Neuronal stem cell (in vitro differentiated cells): ENCODE results near the gene ALDH3B2.

Experiments
- DNase-seq: peaks from one replicate; pipeline ENCODE4 v3.0.0-alpha.2; 2013; ENCODE audit warnings: low spot score
- H2AFZ ChIP-seq: one replicate; pipeline ENCODE4 v1.6.1; 2013; ENCODE audit warnings: mild to moderate bottlenecking, low read length, inconsistent platforms
- H2AK5ac ChIP-seq: 2 replicates; pipeline ENCODE4 v1.6.1; 2013; ENCODE audit warnings: low read depth, mild to moderate bottlenecking, inconsistent platforms, low read length, moderate library complexity, mixed read lengths
- H2BK120ac ChIP-seq: 2 replicates; pipeline ENCODE4 v1.6.1; 2013; ENCODE audit warnings: low read depth, mild to moderate bottlenecking, inconsistent platforms, low read length, moderate library complexity, mixed read lengths
- H2BK12ac ChIP-seq: one replicate; pipeline ENCODE4 v1.6.1; 2013; ENCODE audit warnings: low read length, inconsistent platforms
- H2BK15ac ChIP-seq: 2 replicates; pipeline ENCODE4 v1.6.1; 2013; ENCODE audit warnings: mild to moderate bottlenecking, low read length, inconsistent platforms, mixed read lengths
- H2BK5ac ChIP-seq: one replicate; pipeline ENCODE4 v1.6.1; 2013; ENCODE audit warnings: inconsistent platforms, mild to moderate bottlenecking, low read length, moderate library complexity
- H3K14ac ChIP-seq: one replicate; pipeline ENCODE4 v1.6.1; 2013; ENCODE audit warnings: low read length, inconsistent platforms
- H3K18ac ChIP-seq: 2 replicates; pipeline ENCODE4 v1.6.1; 2013; ENCODE audit warnings: low read length, inconsistent platforms
- H3K23ac ChIP-seq: 2 replicates; pipeline ENCODE4 v1.6.1; 2013; ENCODE audit warnings: low read depth, mild to moderate bottlenecking, mixed read lengths, low read length, inconsistent platforms; ENCODE audit not compliant: poor library complexity
- H3K27ac ChIP-seq: replicated peaks from 3 replicates; pipeline ENCODE4 v1.5.1; 2013; ENCODE audit warnings: low read length, inconsistent platforms
- H3K27me3 ChIP-seq, 3 experiments: 2 replicates each; pipeline ENCODE4 v1.6.1; 2013; ENCODE audit warnings: low read length in 3 of 3, mild to moderate bottlenecking in 2 of 3, inconsistent platforms in 1 of 3, low read depth in 1 of 3, mixed read lengths in 1 of 3, moderate library complexity in 1 of 3; ENCODE audit not compliant: control insufficient read depth in 3 of 3, insufficient read depth in 3 of 3
- H3K36me3 ChIP-seq, 2 donors: replicated peaks in 1 of 2; 2 replicates each; pipeline ENCODE4 v1.6.1; 2013; ENCODE audit warnings: low read length in 2 of 2; ENCODE audit not compliant: control insufficient read depth in 2 of 2, insufficient read depth in 2 of 2
- H3K4ac ChIP-seq: 2 replicates; pipeline ENCODE4 v1.6.1; 2013; ENCODE audit warnings: inconsistent platforms, mild to moderate bottlenecking, low read length, moderate library complexity
- H3K4me1 ChIP-seq, 2 donors: 1 replicate in 1 of 2; 2 replicates in 1 of 2; pipeline ENCODE4 v1.6.1; 2013; ENCODE audit warnings: low read length in 2 of 2, low read depth in 1 of 2; ENCODE audit not compliant: control insufficient read depth in 2 of 2, insufficient read depth in 1 of 2
- H3K4me2 ChIP-seq: one replicate; pipeline ENCODE4 v1.6.1; 2013; ENCODE audit warnings: mild to moderate bottlenecking, low read length, inconsistent platforms; ENCODE audit not compliant: insufficient read depth, poor library complexity, severe bottlenecking
- H3K4me3 ChIP-seq, 2 donors: 2 replicates each; pipeline ENCODE4 v1.5.1; 2013; ENCODE audit warnings: low read length in 2 of 2, mild to moderate bottlenecking in 2 of 2, inconsistent platforms in 1 of 2, moderate library complexity in 1 of 2
- H3K79me1 ChIP-seq: one replicate; pipeline ENCODE4 v1.6.1; 2013; ENCODE audit warnings: low read depth, mild to moderate bottlenecking, inconsistent platforms, low read length, moderate library complexity
- H3K9ac ChIP-seq: one replicate; pipeline ENCODE4 v1.6.1; 2013; ENCODE audit warnings: mild to moderate bottlenecking, low read depth, low read length, inconsistent platforms; ENCODE audit not compliant: poor library complexity
- H3K9me3 ChIP-seq, 2 donors: replicated peaks in 1 of 2; 2 replicates each; pipeline versions ENCODE3 to v1.6.1; 2013; ENCODE audit warnings: low read length in 2 of 2, mild to moderate bottlenecking in 2 of 2, inconsistent platforms in 1 of 2, low read depth in 1 of 2, mixed read lengths in 1 of 2, moderate library complexity in 1 of 2; ENCODE audit not compliant: control insufficient read depth in 2 of 2, insufficient read depth in 1 of 2
- H4K8ac ChIP-seq: one replicate; pipeline ENCODE4 v1.6.1; 2013; ENCODE audit warnings: low read depth, mild to moderate bottlenecking, inconsistent platforms, low read length, moderate library complexity
- H4K91ac ChIP-seq: one replicate; pipeline ENCODE4 v1.6.1; 2013; ENCODE audit warnings: low read length, low read depth, mild to moderate bottlenecking, inconsistent platforms; ENCODE audit not compliant: poor library complexity
- whole genome bisulfite sequencing, 2 donors: extraction: QIAGEN DNeasy Blood & Tissue Kit; methylation state at CpG; one replicate each; pipeline ENCODE4 v1.1.7; 2013; ENCODE audit warnings: missing lambda C conversion rate in 2 of 2, mixed read lengths in 1 of 2; ENCODE audit not compliant: insufficient read length in 2 of 2, insufficient replicate concordance in 1 of 2; ENCODE audit errors: extremely low coverage in 2 of 2; 5-methylcytosine and 5-hydroxymethylcytosine counted together

ALDH3B2 gene

DNA sequence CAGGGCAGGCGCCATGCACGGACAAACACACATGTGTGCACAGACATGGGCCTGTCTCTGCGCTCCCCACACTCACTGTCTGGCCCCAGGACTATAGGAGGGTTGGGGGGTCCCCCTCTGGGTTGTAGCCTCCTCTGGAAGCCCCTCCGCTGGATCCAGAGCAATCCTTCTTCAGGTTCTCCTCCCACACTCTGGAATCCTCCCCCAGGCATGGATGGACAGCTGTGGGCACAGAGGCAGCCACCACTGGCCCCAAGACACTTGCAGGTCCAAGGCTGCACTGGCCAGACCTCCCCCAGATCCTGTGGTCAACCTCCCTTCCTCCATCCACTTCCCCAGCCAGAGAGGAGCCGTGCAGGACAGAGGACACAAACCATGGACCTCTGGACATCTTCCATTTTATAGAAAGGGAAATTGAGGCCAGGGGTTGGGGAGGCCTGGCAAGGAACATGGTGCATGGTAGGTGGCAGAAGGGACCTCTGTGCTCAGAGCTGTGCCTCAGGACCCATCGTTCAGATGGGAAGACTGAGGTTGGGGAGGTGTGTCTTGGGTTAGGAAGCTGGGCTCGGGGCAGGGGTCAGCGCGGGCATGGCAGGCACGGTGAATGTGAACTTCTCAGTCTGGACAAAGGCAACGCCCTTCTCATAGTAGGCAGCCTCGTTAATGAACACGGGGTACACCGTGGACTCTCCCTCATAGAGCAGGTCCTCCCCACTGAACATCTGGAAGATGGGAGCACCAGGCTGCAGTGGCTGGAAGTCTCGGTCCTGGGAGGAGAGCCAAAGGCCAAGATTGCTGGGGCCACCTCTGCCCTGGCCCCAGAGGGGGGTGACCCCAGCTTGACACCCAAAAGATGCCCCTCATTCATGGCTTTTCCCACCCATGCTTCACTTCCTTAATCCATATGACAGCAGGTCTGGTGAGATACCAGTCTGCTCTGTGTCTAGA lies 32.0 kb downstream of the ALDH3B2 start:
- Histone ChIP-seq H3K36me3 (no peaks in the 10 kb centered on the region), H3K4ac (no peak overlapping the region), H3K4me1 (peaks cover 2 to 12% of the 10 kb centered on the region in 2 donors), H3K79me1 (peaks cover 2% of the 10 kb centered on the region), H3K27ac (no peak overlapping the region), H3K4me2 (no peak overlapping the region), H3K27me3 (peaks cover 0 to 5% (median 2%) of the 10 kb centered on the region in 3 experiments), H3K18ac (peak overlapping the region; percentile 50), H3K9ac (no peak overlapping the region), H2AK5ac (peak overlapping the region; percentile 83), H3K4me3 (no peak overlapping the region), H3K23ac (peak overlapping the region; percentile 73), H4K8ac (no peak overlapping the region), H4K91ac (no peak overlapping the region), H2BK120ac (no peak overlapping the region), H2AFZ (no peak overlapping the region), H3K9me3 (peaks cover 0 to 2% of the 10 kb centered on the region in 2 donors), H3K14ac (no peak overlapping the region), H2BK12ac (peak overlapping the region; percentile 69), H2BK15ac (peak overlapping the region; percentile 73), H2BK5ac (no peak overlapping the region)
- WGBS, 2 donors: no CpG with 5 or more reads among the region's 15 CpGs
- no peak for DNase-seq

- peak overlapping the region; percentile 92 for H2AK5ac ChIP-seq
- H3K9me3 ChIP-seq: peaks cover 0 to 2% of the 10 kb centered on the region in 2 donors
- H2BK5ac ChIP-seq: peak overlapping the region; percentile 24
- no peak overlapping the region for H4K8ac ChIP-seq
- peaks cover 2 to 12% of the 10 kb centered on the region in 2 donors for H3K4me1 ChIP-seq
- H3K27me3 ChIP-seq: peaks cover 0 to 5% (median 2%) of the 10 kb centered on the region in 3 experiments
- H3K36me3 ChIP-seq: no peaks in the 10 kb centered on the region
- H3K14ac ChIP-seq: peak overlapping the region; percentile 71
- H3K4ac ChIP-seq: peak overlapping the region; percentile 76
- peak overlapping the region; percentile 61 for H2BK120ac ChIP-seq
- no CpG with 5 or more reads among the region's 28 CpGs for WGBS, 2 donors
- no peak overlapping the region for H2AFZ ChIP-seq
- H3K79me1 ChIP-seq: peaks cover 2% of the 10 kb centered on the region
- H2BK12ac ChIP-seq: peak overlapping the region; percentile 90
- H3K27ac ChIP-seq: no peak overlapping the region
- H2BK15ac ChIP-seq: peak overlapping the region; percentile 97
- peak overlapping the region in 1 of 2 donors; percentile 16 for H3K4me3 ChIP-seq
- peak overlapping the region; percentile 67 for H3K9ac ChIP-seq
- no peak overlapping the region for H4K91ac ChIP-seq
- peak overlapping the region; percentile 50 for H3K18ac ChIP-seq
- H3K4me2 ChIP-seq: no peak overlapping the region
- peak overlapping the region; percentile 89 for H3K23ac ChIP-seq
- no peak for DNase-seq
Observed at GRCh38 chr11:67641338-67642172, 32.9 kb downstream of the ALDH3B2 start.

- Histone ChIP-seq H3K9me3 (peaks cover 0 to 2% of the 10 kb centered on the region in 2 donors), H3K27me3 (peaks cover 0 to 5% (median 2%) of the 10 kb centered on the region in 3 experiments), H2AFZ (peak overlapping the region; percentile 71), H3K9ac (peak overlapping the region; percentile 67), H4K91ac (peak overlapping the region; percentile 3), H3K4me3 (no peak overlapping the region), H3K79me1 (peaks cover 2% of the 10 kb centered on the region), H3K4me2 (no peak overlapping the region), H3K14ac (peak overlapping the region; percentile 47), H3K4ac (peak overlapping the region; percentile 76), H3K23ac (peak overlapping the region; percentile 89), H2AK5ac (peak overlapping the region; percentile 92), H2BK15ac (peak overlapping the region; percentile 97), H2BK5ac (peak overlapping the region; percentile 24), H3K36me3 (no peaks in the 10 kb centered on the region), H3K27ac (no peak overlapping the region), H2BK120ac (no peak overlapping the region), H3K4me1 (peaks cover 2 to 12% of the 10 kb centered on the region in 2 donors), H2BK12ac (peak overlapping the region; percentile 90), H4K8ac (no peak overlapping the region), H3K18ac (peak overlapping the region; percentile 48)
- no CpG with 5 or more reads among the region's 12 CpGs for WGBS, 2 donors
- no peak for DNase-seq
Observed at GRCh38 chr11:67640758-67641337, 33.6 kb downstream of the ALDH3B2 start.
